MCF 10A (cell line): ENCODE measurements around the gene GNAO1. TPM values are rescaled to one million over a fixed set of nuclear protein-coding genes. Genes with fewer than 3 reads are reported as not detected.
A peak's percentile ranks its signal among the peaks of the same experiment; 100 is the strongest.

ENCODE experiments used
- BruUV-seq: library from RNA; stranded (reverse); fragments of 400-500 nt; replicated peaks from 2 replicates; lab custom pipeline; 2021; lab: Mats Ljungman, UMichigan
- CTCF ChIA-PET: fragments of 300-600 bp; sonication (Branson Sonifier 250); formaldehyde crosslinking; extraction: SDS; loops from one replicate; lab custom pipeline; 2021; ENCODE audit warnings: antibody characterized with exemption, inconsistent platforms; lab: Yijun Ruan, JAX
- POLR2A ChIA-PET: fragments of 300-600, 350-650 bp; sonication (Branson Sonifier 250); formaldehyde crosslinking; extraction: SDS; loops from one replicate; lab custom pipeline; 2020; ENCODE audit warnings: antibody characterized with exemption, inconsistent platforms; lab: Yijun Ruan, JAX
- DNase-seq: peaks from one replicate; pipeline ENCODE4 v3.0.0-alpha.2; 2018; ENCODE audit not compliant: unreplicated experiment
- H3K27ac Mint-ChIP-seq: one replicate; pipeline ENCODE4 v1.8.0; 2022; ENCODE audit warnings: mild to moderate bottlenecking, low read depth, mixed read lengths; ENCODE audit not compliant: unreplicated experiment
- H3K27me3 Mint-ChIP-seq: one replicate; pipeline ENCODE4 v1.8.0; 2022; ENCODE audit warnings: mixed read lengths; ENCODE audit not compliant: insufficient read depth, unreplicated experiment
- H3K36me3 Mint-ChIP-seq: one replicate; pipeline ENCODE4 v1.8.0; 2022; ENCODE audit warnings: mild to moderate bottlenecking, moderate library complexity, mixed read lengths; ENCODE audit not compliant: insufficient read depth, unreplicated experiment
- H3K4me1 Mint-ChIP-seq: one replicate; pipeline ENCODE4 v1.8.0; 2022; ENCODE audit warnings: mixed read lengths; ENCODE audit not compliant: insufficient read depth, unreplicated experiment
- H3K4me3 Mint-ChIP-seq: one replicate; pipeline ENCODE4 v1.8.0; 2022; ENCODE audit warnings: mild to moderate bottlenecking, moderate library complexity, mixed read lengths; ENCODE audit not compliant: unreplicated experiment
- H3K9me3 Mint-ChIP-seq: one replicate; pipeline ENCODE4 v1.8.0; 2022; ENCODE audit warnings: mixed read lengths; ENCODE audit not compliant: unreplicated experiment
- intact Hi-C: fragments of 100-400 bp; cut with micrococcal nuclease; formaldehyde crosslinking; loops from 2 replicates; pipeline ENCODE4 v1.14.1; 2022
- total RNA-seq: library from RNA; stranded (reverse); gene quantifications from 2 replicates; pipeline ENCODE4 v1.2.3, GENCODE V29; 2022
- TF ChIP-seq, protein P1 (sequence below): fragments of 200-600 bp; IDR thresholded peaks from one replicate; pipeline ENCODE4 v1.8.0; 2022; ENCODE audit warnings: antibody characterized with exemption, mild to moderate bottlenecking; ENCODE audit not compliant: unreplicated experiment

GNAO1 gene
- total RNA-seq, 1 experiment from 2014 or later: 0.44 TPM

DNA sequence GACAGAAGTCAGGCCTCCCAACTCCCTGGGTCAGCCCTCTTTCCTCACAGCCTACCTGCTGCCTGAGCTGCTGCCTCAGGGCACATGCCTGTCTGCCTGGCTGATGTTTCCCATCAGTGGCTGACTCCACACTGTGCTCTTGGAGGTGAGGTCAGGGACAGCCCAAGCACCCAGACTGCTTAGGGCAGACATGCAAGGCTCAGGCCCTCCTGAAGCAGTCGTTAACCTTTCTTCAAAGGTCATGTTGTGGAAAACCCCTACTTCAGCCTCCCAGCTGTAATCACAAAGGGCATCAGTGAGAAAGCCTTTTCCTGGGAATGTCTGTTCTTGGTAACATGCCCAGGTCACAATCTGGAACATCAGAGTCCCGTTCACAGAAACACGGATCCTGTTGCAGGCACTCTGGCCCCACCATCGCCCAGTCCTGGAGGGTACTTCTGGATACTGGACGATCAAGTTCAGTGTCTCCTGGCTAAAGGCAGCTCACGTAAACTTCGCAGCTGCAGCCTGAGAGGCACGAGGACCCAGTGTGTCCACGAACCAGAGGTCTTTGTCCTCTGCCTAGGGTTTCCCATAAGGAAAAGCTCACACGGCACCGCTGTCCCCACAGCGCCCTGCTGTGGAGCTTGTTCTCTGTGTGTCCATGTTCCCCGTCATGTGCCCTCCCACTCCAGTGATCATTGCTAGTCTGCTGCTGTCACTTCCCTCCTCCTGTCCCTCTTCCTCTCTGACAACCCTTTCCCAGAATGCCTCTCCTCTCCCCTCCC lies 54.9 kb downstream of the GNAO1 start:
- no peak overlapping the region for H3K4me3 Mint-ChIP-seq
- no peaks in the 10 kb centered on the region for H3K9me3 Mint-ChIP-seq
- no TSS peak for BruUV-seq
- peaks cover 19% of the 10 kb centered on the region for H3K4me1 Mint-ChIP-seq
- DNase-seq: peak; percentile 93
- TF ChIP-seq, protein P1, sequence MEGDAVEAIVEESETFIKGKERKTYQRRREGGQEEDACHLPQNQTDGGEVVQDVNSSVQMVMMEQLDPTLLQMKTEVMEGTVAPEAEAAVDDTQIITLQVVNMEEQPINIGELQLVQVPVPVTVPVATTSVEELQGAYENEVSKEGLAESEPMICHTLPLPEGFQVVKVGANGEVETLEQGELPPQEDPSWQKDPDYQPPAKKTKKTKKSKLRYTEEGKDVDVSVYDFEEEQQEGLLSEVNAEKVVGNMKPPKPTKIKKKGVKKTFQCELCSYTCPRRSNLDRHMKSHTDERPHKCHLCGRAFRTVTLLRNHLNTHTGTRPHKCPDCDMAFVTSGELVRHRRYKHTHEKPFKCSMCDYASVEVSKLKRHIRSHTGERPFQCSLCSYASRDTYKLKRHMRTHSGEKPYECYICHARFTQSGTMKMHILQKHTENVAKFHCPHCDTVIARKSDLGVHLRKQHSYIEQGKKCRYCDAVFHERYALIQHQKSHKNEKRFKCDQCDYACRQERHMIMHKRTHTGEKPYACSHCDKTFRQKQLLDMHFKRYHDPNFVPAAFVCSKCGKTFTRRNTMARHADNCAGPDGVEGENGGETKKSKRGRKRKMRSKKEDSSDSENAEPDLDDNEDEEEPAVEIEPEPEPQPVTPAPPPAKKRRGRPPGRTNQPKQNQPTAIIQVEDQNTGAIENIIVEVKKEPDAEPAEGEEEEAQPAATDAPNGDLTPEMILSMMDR: no peak
- peak overlapping the region; percentile 86 for H3K27ac Mint-ChIP-seq
- intact Hi-C loops: no loop called here
- no peaks in the 10 kb centered on the region for H3K36me3 Mint-ChIP-seq
- ChIA-PET POLR2A (interaction anchor here (0.6 to 1.7 kb wide), 4 partner anchors 8 to 59 kb away, joined by 3 to 6 read pairs (median 3); no protein-coding TSS in a partner anchor), CTCF (interaction anchor here (0.6 to 0.7 kb wide), 5 partner anchors 16 to 191 kb away, joined by 3 read pairs; no protein-coding TSS in a partner anchor)
- no peaks in the 10 kb centered on the region for H3K27me3 Mint-ChIP-seq

DNA sequence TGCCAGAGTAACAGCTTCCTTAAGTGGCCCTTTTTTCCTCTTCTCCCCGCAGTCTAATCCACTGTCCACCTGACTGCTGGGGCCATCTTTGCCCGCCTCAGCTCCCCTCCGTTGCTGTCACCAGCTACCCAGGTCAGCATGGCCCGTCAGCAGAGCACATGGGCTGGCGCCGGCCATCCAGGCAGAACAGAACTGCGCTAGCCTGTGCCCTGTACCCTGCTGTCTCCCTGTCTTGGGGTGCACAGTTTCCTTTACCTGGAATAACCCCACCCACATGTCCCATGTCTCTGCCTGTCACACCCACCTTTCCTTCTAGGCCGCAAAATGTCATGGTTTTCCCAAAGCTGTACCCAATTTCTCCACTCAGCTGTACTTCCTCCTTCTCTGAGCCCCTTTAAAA lies 55.7 kb downstream of the GNAO1 start:
- intact Hi-C loops: no loop called here
- Mint-ChIP-seq H3K4me3 (no peak overlapping the region), H3K36me3 (no peaks in the 10 kb centered on the region), H3K27me3 (no peaks in the 10 kb centered on the region), H3K27ac (peak overlapping the region; percentile 79), H3K9me3 (no peaks in the 10 kb centered on the region), H3K4me1 (peaks cover 19% of the 10 kb centered on the region)
- ChIA-PET POLR2A (interaction anchor here (1.7 kb wide), 1 partner anchor 59 kb away, joined by 6 read pairs; no protein-coding TSS in a partner anchor), CTCF (interaction anchor here (0.6 to 1.0 kb wide), 4 partner anchors 13 to 782 kb away, joined by 3 read pairs; no protein-coding TSS in a partner anchor)
- TF ChIP-seq, protein P1: no peak
- no peak for DNase-seq
- BruUV-seq: no TSS peak

- intact Hi-C loops: no loop called here
- POLR2A ChIA-PET: interaction anchor here (1.0 kb wide), 1 partner anchor 15 kb away, joined by 3 read pairs; no protein-coding TSS in a partner anchor
- CTCF ChIA-PET: interaction anchor here (1.0 kb wide), 2 partner anchors 12 to 301 kb away, joined by 3 read pairs; no protein-coding TSS in a partner anchor
- TF ChIP-seq, protein P1: no peak
- Mint-ChIP-seq H3K9me3 (no peaks in the 10 kb centered on the region), H3K4me3 (no peak overlapping the region), H3K27ac (no peak overlapping the region), H3K27me3 (no peaks in the 10 kb centered on the region), H3K4me1 (peaks cover 19% of the 10 kb centered on the region), H3K36me3 (no peaks in the 10 kb centered on the region)
- no TSS peak for BruUV-seq
- no peak for DNase-seq
Measured at GRCh38 chr16:56247808-56248207, 56.5 kb downstream of the GNAO1 start.

DNA sequence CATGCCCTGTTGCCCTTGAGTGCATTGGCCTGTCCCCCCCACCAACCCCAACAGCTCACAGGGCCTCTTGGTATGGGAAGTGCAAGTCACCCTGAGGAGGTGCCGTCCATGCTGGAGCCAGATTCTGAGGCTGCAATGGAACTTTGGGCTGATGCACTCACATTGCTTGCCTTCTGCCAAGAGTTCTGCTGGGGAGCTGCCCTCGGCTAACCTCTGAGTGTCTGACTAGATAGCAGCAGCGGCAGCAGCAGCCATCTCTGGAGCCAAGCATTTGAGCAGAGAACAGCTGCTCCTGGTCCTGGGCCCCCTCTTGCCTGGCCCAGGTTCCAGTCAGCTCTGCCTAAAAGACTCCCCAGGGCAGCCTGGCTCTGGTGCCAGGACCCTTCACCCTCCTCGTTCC lies 61.5 kb downstream of the GNAO1 start:
- Mint-ChIP-seq H3K36me3 (no peaks in the 10 kb centered on the region), H3K27ac (no peak overlapping the region), H3K4me1 (no peaks in the 10 kb centered on the region), H3K9me3 (no peaks in the 10 kb centered on the region), H3K27me3 (peaks cover 14% of the 10 kb centered on the region), H3K4me3 (no peak overlapping the region)
- POLR2A ChIA-PET: no interaction called here
- intact Hi-C loops: no loop called here
- TF ChIP-seq, protein P1: no peak
- no TSS peak for BruUV-seq
- CTCF ChIA-PET: interaction anchor here (1.8 kb wide), 1 partner anchor 66 kb away, joined by 6 read pairs; no protein-coding TSS in a partner anchor
- DNase-seq: no peak
